Endothelial cell of umbilical vein (primary cell): ENCODE measurements around the gene DNAAF5. TPM values are rescaled to one million over a fixed set of nuclear protein-coding genes. Genes with fewer than 3 reads are reported as not detected.

Experiments
- BruUV-seq: library from RNA; stranded (reverse); fragments of 400-500 nt; replicated peaks from 2 replicates; lab custom pipeline; 2021; lab: Mats Ljungman, UMichigan
- CTCF ChIA-PET: fragments of 300-600, 350-600 bp; sonication (Branson Sonifier 250); formaldehyde crosslinking; loops from one replicate; lab custom pipeline; 2021; ENCODE audit warnings: antibody characterized with exemption, inconsistent platforms; lab: Charles Lee
- POLR2A ChIA-PET: fragments of 300-600, 350-600 bp; sonication (Branson Sonifier 250); formaldehyde crosslinking; loops from one replicate; lab custom pipeline; 2021; ENCODE audit warnings: antibody characterized with exemption, inconsistent platforms; lab: Charles Lee
- DNase-seq: peaks from one replicate; pipeline ENCODE4 v3.0.0-alpha.2; 2011; ENCODE audit warnings: low read depth, low spot score
- FAIRE-seq: peaks from 2 replicates; lab custom pipeline; 2011; peaks lifted over from hg19 to GRCh38; lab: Jason Lieb, UNC
- H2AFZ ChIP-seq: 2 replicates; pipeline ENCODE4 v1.6.0; 2012; ENCODE audit warnings: low read depth, low read length, control low read depth, inconsistent platforms
- H3K27ac ChIP-seq: 2 replicates; pipeline ENCODE4 v1.5.1; 2011; ENCODE audit warnings: low read depth, mild to moderate bottlenecking, control low read depth, low read length, moderate library complexity; ENCODE audit not compliant: insufficient read depth
- H3K27me3 ChIP-seq, 2 experiments: 2 replicates each; pipeline versions ENCODE4 v1.6.0 to v1.6.1; 2011; ENCODE audit warnings: low read length in 2 of 2, mixed read lengths in 1 of 2; ENCODE audit not compliant: control insufficient read depth in 2 of 2, insufficient read depth in 2 of 2
- H3K36me3 ChIP-seq, 2 experiments: 2 replicates in 1 of 2; 3 replicates in 1 of 2; pipeline ENCODE4 v1.5.1; 2011; ENCODE audit warnings: low read length in 2 of 2, mild to moderate bottlenecking in 1 of 2, moderate library complexity in 1 of 2; ENCODE audit not compliant: control insufficient read depth in 2 of 2, insufficient read depth in 2 of 2; ENCODE audit errors: extremely low read depth in 1 of 2
- H3K4me1 ChIP-seq: 3 replicates; pipeline ENCODE4 v1.5.1; 2011; ENCODE audit warnings: mild to moderate bottlenecking, low read length; ENCODE audit not compliant: control insufficient read depth, insufficient read depth; ENCODE audit errors: extremely low read depth
- H3K4me2 ChIP-seq: 2 replicates; pipeline ENCODE4 v1.6.1; 2011; ENCODE audit warnings: low read length, control low read depth, mixed read lengths; ENCODE audit not compliant: insufficient read depth
- H3K4me3 ChIP-seq, 3 experiments: fragments of 200-600 bp in 1 of 3; sonication (generic), shearing (Covaris generic) in 1 of 3; replicated peaks in 1 of 3; 2 replicates each; pipeline ENCODE4 v1.5.1; 2011 to 2016; ENCODE audit warnings: control low read depth in 3 of 3, low read length in 3 of 3, mild to moderate bottlenecking in 2 of 3, inconsistent platforms in 1 of 3, low read depth in 1 of 3, moderate library complexity in 1 of 3; ENCODE audit not compliant: insufficient read depth in 1 of 3
- H3K79me2 ChIP-seq: 2 replicates; pipeline ENCODE4 v1.6.0; 2012; ENCODE audit warnings: low read length, inconsistent platforms; ENCODE audit not compliant: control insufficient read depth, insufficient read depth
- H3K9ac ChIP-seq: replicated peaks from 2 replicates; pipeline ENCODE3; 2011; ENCODE audit warnings: low read length, control low read depth; ENCODE audit not compliant: insufficient read depth; ENCODE audit errors: extremely low read depth
- H3K9me1 ChIP-seq: replicated peaks from 3 replicates; pipeline ENCODE4 v1.6.0; 2011; ENCODE audit warnings: mild to moderate bottlenecking, low read length; ENCODE audit not compliant: control insufficient read depth, insufficient read depth; ENCODE audit errors: extremely low read depth
- H3K9me3 ChIP-seq: replicated peaks from 2 replicates; pipeline ENCODE4 v1.5.1; 2012; ENCODE audit warnings: low read length, inconsistent platforms; ENCODE audit not compliant: control insufficient read depth, insufficient read depth
- H4K20me1 ChIP-seq: replicated peaks from 2 replicates; pipeline ENCODE3; 2011; ENCODE audit warnings: mild to moderate bottlenecking, low read length; ENCODE audit not compliant: control insufficient read depth, insufficient read depth; ENCODE audit errors: extremely low read depth
- CTCF ChIP-seq, 2 donors: IDR thresholded peaks; 1 replicate in 1 of 2; 2 replicates in 1 of 2; pipeline ENCODE4 v1.5.1; 2011; ENCODE audit warnings: low read length in 2 of 2, mild to moderate bottlenecking in 2 of 2, moderate library complexity in 2 of 2, control low read depth in 1 of 2, inconsistent platforms in 1 of 2, low read depth in 1 of 2; ENCODE audit not compliant: insufficient read depth in 1 of 2; ENCODE audit errors: extremely low read depth in 1 of 2
- EZH2 ChIP-seq: IDR thresholded peaks from 2 replicates; pipeline ENCODE4 v1.6.1; 2012; ENCODE audit warnings: borderline replicate concordance, low read depth, mild to moderate bottlenecking, moderate library complexity, low read length, inconsistent platforms; ENCODE audit not compliant: severe bottlenecking
- FOS ChIP-seq: IDR thresholded peaks from 2 replicates; pipeline ENCODE4 v1.6.1; 2011; ENCODE audit warnings: mild to moderate bottlenecking, low read length, moderate library complexity, borderline replicate concordance; ENCODE audit not compliant: insufficient read depth
- GATA2 ChIP-seq: IDR thresholded peaks from 2 replicates; pipeline ENCODE4 v1.7.0; 2011; ENCODE audit warnings: low read depth, mild to moderate bottlenecking, moderate library complexity, mixed read lengths, low read length; ENCODE audit not compliant: insufficient read length, insufficient read depth
- JUN ChIP-seq: IDR thresholded peaks from 2 replicates; pipeline ENCODE4 v1.6.1; 2011; ENCODE audit warnings: borderline replicate concordance, low read depth; ENCODE audit not compliant: insufficient read length, insufficient read depth
- MAX ChIP-seq: IDR thresholded peaks from 2 replicates; pipeline ENCODE4 v1.6.1; 2011; ENCODE audit not compliant: insufficient read depth, insufficient read length
- MYC ChIP-seq: IDR thresholded peaks from one replicate; pipeline ENCODE4 v1.6.1; 2011; ENCODE audit warnings: mild to moderate bottlenecking, low read depth, low read length
- POLR2A ChIP-seq: IDR thresholded peaks from 2 replicates; pipeline ENCODE4 v1.6.1; 2012; ENCODE audit warnings: low read depth, mild to moderate bottlenecking, control low read depth, low read length
- POLR2AphosphoS5 ChIP-seq: IDR thresholded peaks from 2 replicates; pipeline ENCODE4 v1.6.1; 2012; ENCODE audit warnings: low read depth, mild to moderate bottlenecking, control low read depth, low read length, moderate library complexity; ENCODE audit not compliant: insufficient read depth
- dilution Hi-C: fragments of 300-500 bp; cut with MboI; formaldehyde crosslinking; loops from one replicate; pipeline ENCODE4 v1.15.0; 2019; ENCODE audit warnings: low sequenced_read_pairs; ENCODE audit not compliant: extremely low pct_ligation_motif_present
- intact Hi-C: fragments of 100-400 bp; cut with micrococcal nuclease; formaldehyde crosslinking; loops from one replicate; pipeline ENCODE4 v1.10.0; 2022
- polyA plus RNA-seq, 4 experiments: library from polyadenylated mRNA; depleted of rRNA in 3 of 4; stranded (reverse) in 3 of 4; unstranded in 1 of 4; fragments of >200 nt; gene quantifications; 2 replicates each; pipeline versions ENCODE4 v1.2.1 to v1.2.3, GENCODE V29; 2011 to 2012; ENCODE audit warnings: missing spikeins in 1 of 4
- total RNA-seq: library from RNA; stranded (reverse); gene quantifications from 2 replicates; pipeline ENCODE4 v1.2.3, GENCODE V29; 2021

Gene DNAAF5
- total and polyA plus RNA-seq, 2 donors (not counting 3 experiments of a cell fraction or from before 2014, with no cell fraction given), result 49.3 to 65.5 TPM

- dilution Hi-C loops (no loop called here), intact Hi-C loops (loop anchor here (2.0 kb wide), 1 partner anchor 17 kb away; no protein-coding TSS in a partner anchor)
- H3K4me1 ChIP-seq, result peaks cover 22% of the 10 kb centered on the region
- no peaks in the 10 kb centered on the region for H3K9me1 ChIP-seq
- H3K79me2 ChIP-seq, result peaks cover 56% of the 10 kb centered on the region
- POLR2A ChIA-PET, result no interaction called here
- no peak overlapping the region for H3K4me2 ChIP-seq
- CTCF ChIA-PET, result no interaction called here
- H3K4me3 ChIP-seq, result no peak overlapping the region
- no peaks in the 10 kb centered on the region for H3K27me3 ChIP-seq
- no peak overlapping the region for H2AFZ ChIP-seq
- H4K20me1 ChIP-seq, result no peaks in the 10 kb centered on the region
- H3K27ac ChIP-seq, result no peak overlapping the region
- no peak overlapping the region for H3K9ac ChIP-seq
- TF ChIP-seq FOS (no peak), JUN (no peak), EZH2 (no peak), MAX (no peak), POLR2A (no peak), CTCF (IDR thresholded peaks at IDR 0.05; ENCODE audit: extremely low read depth in 1 of 2, insufficient read depth in 1 of 2, low read depth in 1 of 2, low read length in 2 of 2) (no peak), MYC (no peak), POLR2AphosphoS5 (no peak), GATA2 (no peak)
- no peaks in the 10 kb centered on the region for H3K36me3 ChIP-seq
- no TSS peak for BruUV-seq
- no peaks in the 10 kb centered on the region for H3K9me3 ChIP-seq
- DNase-seq (no peak), FAIRE-seq (no peak)
These were observed 103.6 kb downstream of the DNAAF5 start for GRCh38 chr7:830069-830468.
